H1 (cell line): ENCODE results near the gene SFT2D1. TPM values are rescaled to one million over a fixed set of nuclear protein-coding genes. Genes with fewer than 3 reads are reported as not detected.

Experiments
- CTCF ChIA-PET: fragments of 300-600 bp; sonication (Branson Sonifier 250); formaldehyde crosslinking; loops from one replicate; lab custom pipeline; 2021; ENCODE audit not compliant: partially characterized antibody; lab: Charles Lee
- POLR2A ChIA-PET: fragments of 300-600 bp; sonication (Branson Sonifier 250); formaldehyde crosslinking; loops from one replicate; lab custom pipeline; 2021; ENCODE audit warnings: inconsistent platforms; ENCODE audit not compliant: partially characterized antibody; lab: Charles Lee
- DNase-seq, 2 experiments: peaks; one replicate each; pipeline versions ENCODE4 v3.0.0 to v3.0.0-alpha.2; 2010 to 2022; ENCODE audit warnings: low spot score in 2 of 2, low read depth in 1 of 2, mixed read lengths in 1 of 2
- FAIRE-seq: peaks from 2 replicates; lab custom pipeline; 2011; peaks lifted over from hg19 to GRCh38; lab: Jason Lieb, UNC
- H2AFZ ChIP-seq: 2 replicates; pipeline ENCODE4 v1.8.1; 2012; ENCODE audit warnings: low read length, inconsistent platforms
- H2AK5ac ChIP-seq: 2 replicates; pipeline ENCODE4 v1.6.1; 2013; ENCODE audit warnings: low read depth, low read length
- H2BK120ac ChIP-seq: replicated peaks from 2 replicates; pipeline ENCODE3; 2013; ENCODE audit warnings: low read depth, low read length, inconsistent platforms
- H2BK12ac ChIP-seq: 2 replicates; pipeline ENCODE4 v1.6.1; 2013; ENCODE audit warnings: low read depth, low read length
- H2BK15ac ChIP-seq: 2 replicates; pipeline ENCODE4 v1.6.1; 2013; ENCODE audit warnings: low read length
- H2BK20ac ChIP-seq: 2 replicates; pipeline ENCODE4 v1.6.1; 2013; ENCODE audit warnings: low read length
- H2BK5ac ChIP-seq: 2 replicates; pipeline ENCODE4 v1.6.1; 2013; ENCODE audit warnings: low read depth, low read length
- H3K14ac ChIP-seq: 2 replicates; pipeline ENCODE4 v1.6.1; 2013; ENCODE audit warnings: inconsistent platforms; ENCODE audit not compliant: insufficient read length
- H3K18ac ChIP-seq: 2 replicates; pipeline ENCODE4 v1.6.1; 2013; ENCODE audit warnings: low read length; ENCODE audit errors: extremely low read depth
- H3K23ac ChIP-seq: 2 replicates; pipeline ENCODE4 v1.6.1; 2013; ENCODE audit warnings: inconsistent platforms; ENCODE audit not compliant: insufficient read length
- H3K23me2 ChIP-seq: 2 replicates; pipeline ENCODE4 v1.6.1; 2013; ENCODE audit warnings: low read depth, low read length
- H3K27ac ChIP-seq: 2 replicates; pipeline ENCODE4 v1.6.1; 2011; ENCODE audit warnings: low read depth, low read length, inconsistent platforms
- H3K27me3 ChIP-seq, 4 experiments: replicated peaks in 1 of 4; 1 replicate in 1 of 4; 2 replicates in 3 of 4; pipeline versions ENCODE4 v1.6.1 to v1.8.1; 2011 to 2013; ENCODE audit warnings: low read length in 3 of 4, mild to moderate bottlenecking in 3 of 4, inconsistent platforms in 2 of 4, mixed read lengths in 2 of 4, moderate library complexity in 1 of 4; ENCODE audit not compliant: control insufficient read depth in 3 of 4, insufficient read depth in 3 of 4; ENCODE audit errors: extremely low read depth in 1 of 4
- H3K36me3 ChIP-seq, 4 experiments: 2 replicates each; pipeline versions ENCODE4 v1.6.1 to v1.8.1; 2011 to 2013; ENCODE audit warnings: mild to moderate bottlenecking in 4 of 4, low read length in 3 of 4, moderate library complexity in 2 of 4, control low read depth in 1 of 4, inconsistent platforms in 1 of 4; ENCODE audit not compliant: insufficient read depth in 4 of 4, control insufficient read depth in 2 of 4
- H3K4ac ChIP-seq: replicated peaks from 2 replicates; pipeline ENCODE3; 2013; ENCODE audit warnings: low read length, low read depth, mixed read lengths, inconsistent platforms; ENCODE audit not compliant: insufficient read length
- H3K4me1 ChIP-seq, 4 experiments: replicated peaks in 1 of 4; 1 replicate in 1 of 4; 2 replicates in 3 of 4; pipeline versions ENCODE4 v1.6.1 to v1.8.1; 2011 to 2013; ENCODE audit warnings: low read length in 3 of 4, inconsistent platforms in 2 of 4, mixed read lengths in 1 of 4; ENCODE audit not compliant: insufficient read depth in 4 of 4, control insufficient read depth in 3 of 4
- H3K4me2 ChIP-seq, 2 experiments: 2 replicates each; pipeline versions ENCODE4 v1.6.1 to v1.8.1; 2011 to 2013; ENCODE audit warnings: low read depth in 2 of 2, low read length in 2 of 2, control low read depth in 1 of 2, inconsistent platforms in 1 of 2, mild to moderate bottlenecking in 1 of 2; ENCODE audit not compliant: insufficient read depth in 1 of 2
- H3K4me3 ChIP-seq, 4 experiments: fragments of 200-600, 300-600 bp in 1 of 4; sonication (generic), shearing (Covaris generic), sonication (Bioruptor Twin) in 1 of 4; 2 replicates each; pipeline versions ENCODE4 v1.5.1 to v1.8.1; 2011 to 2016; ENCODE audit warnings: low read length in 4 of 4, low read depth in 3 of 4, control low read depth in 2 of 4, inconsistent platforms in 2 of 4, mild to moderate bottlenecking in 2 of 4, mixed read lengths in 1 of 4, moderate library complexity in 1 of 4; ENCODE audit not compliant: insufficient read depth in 2 of 4; ENCODE audit errors: extremely low read depth in 1 of 4
- H3K56ac ChIP-seq: replicated peaks from 2 replicates; pipeline ENCODE3; 2013; ENCODE audit warnings: low read depth, mild to moderate bottlenecking, mixed read lengths, low read length, inconsistent platforms; ENCODE audit not compliant: insufficient read length
- H3K79me1 ChIP-seq: 2 replicates; pipeline ENCODE4 v1.6.1; 2013; ENCODE audit warnings: low read depth, low read length, control low read depth
- H3K79me2 ChIP-seq, 2 experiments: 2 replicates each; pipeline versions ENCODE4 v1.6.1 to v1.8.1; 2012 to 2013; ENCODE audit warnings: low read length in 2 of 2, mild to moderate bottlenecking in 2 of 2, inconsistent platforms in 1 of 2; ENCODE audit not compliant: insufficient read depth in 2 of 2, control insufficient read depth in 1 of 2
- H3K9ac ChIP-seq, 4 experiments: replicated peaks in 1 of 4; 1 replicate in 1 of 4; 2 replicates in 3 of 4; pipeline versions ENCODE4 v1.6.1 to v1.8.1; 2011 to 2013; ENCODE audit warnings: low read depth in 3 of 4, low read length in 3 of 4, control low read depth in 2 of 4, mild to moderate bottlenecking in 2 of 4, moderate library complexity in 2 of 4, inconsistent platforms in 1 of 4; ENCODE audit errors: extremely low read depth in 1 of 4
- H3K9me3 ChIP-seq, 2 experiments: 2 replicates each; pipeline versions ENCODE4 v1.6.1 to v1.8.1; 2012 to 2013; ENCODE audit warnings: mild to moderate bottlenecking in 2 of 2, moderate library complexity in 2 of 2, control low read depth in 1 of 2, inconsistent platforms in 1 of 2, low read depth in 1 of 2, low read length in 1 of 2, mixed read lengths in 1 of 2; ENCODE audit not compliant: insufficient read depth in 2 of 2
- H4K20me1 ChIP-seq, 2 experiments: replicated peaks in 1 of 2; 2 replicates each; pipeline versions ENCODE3 to v1.8.1; 2011 to 2013; ENCODE audit warnings: inconsistent platforms in 2 of 2, low read length in 2 of 2, mild to moderate bottlenecking in 1 of 2; ENCODE audit not compliant: insufficient read depth in 2 of 2, control insufficient read depth in 1 of 2
- H4K5ac ChIP-seq: 2 replicates; pipeline ENCODE4 v1.6.1; 2013; ENCODE audit warnings: low read length, low read depth, mixed read lengths, inconsistent platforms; ENCODE audit not compliant: insufficient read length
- H4K8ac ChIP-seq: 2 replicates; pipeline ENCODE4 v1.8.0; 2013; ENCODE audit warnings: mild to moderate bottlenecking, moderate library complexity, low read length, inconsistent platforms; ENCODE audit not compliant: insufficient read depth; ENCODE audit errors: extremely low read depth
- H4K91ac ChIP-seq: replicated peaks from 2 replicates; pipeline ENCODE3; 2013; ENCODE audit warnings: low read length, mixed read lengths, inconsistent platforms; ENCODE audit not compliant: insufficient read length
- ASH2L ChIP-seq: fragments of 200-600, 300-600 bp; sonication (generic); IDR thresholded peaks from one replicate; pipeline ENCODE4 v1.7.1; 2017; ENCODE audit warnings: low read length
- BRCA1 ChIP-seq: IDR thresholded peaks from 2 replicates; pipeline ENCODE4 v1.6.1; 2012; ENCODE audit warnings: low read depth, low read length, improper control_type of control experiment
- CTBP2 ChIP-seq: IDR thresholded peaks from 2 replicates; pipeline ENCODE4 v1.7.0; 2011; ENCODE audit warnings: borderline replicate concordance, mild to moderate bottlenecking, moderate library complexity, mixed read lengths, low read length; ENCODE audit not compliant: insufficient read depth, insufficient read length
- TCF12 ChIP-seq: IDR thresholded peaks from 2 replicates; pipeline ENCODE4 v1.6.1; 2011; ENCODE audit warnings: low read depth, mild to moderate bottlenecking, low read length
- WGBS, 2 experiments: shearing (Covaris generic) in 1 of 2; methylation state at CpG; one replicate each; pipeline versions ENCODE4 v1.1.6 to v1.1.7; 2013 to 2015; ENCODE audit warnings: low lambda C conversion rate in 2 of 2, mixed read lengths in 2 of 2, inconsistent platforms in 1 of 2, low coverage in 1 of 2, missing lambda C conversion rate in 1 of 2; ENCODE audit not compliant: insufficient replicate concordance in 2 of 2, insufficient coverage in 1 of 2, insufficient read length in 1 of 2; ENCODE audit errors: extremely low coverage in 1 of 2, missing lambda C conversion rate in 1 of 2; 5-methylcytosine and 5-hydroxymethylcytosine counted together
- polyA plus RNA-seq, 7 experiments: library from polyadenylated mRNA; depleted of rRNA in 3 of 7; stranded (reverse) in 5 of 7; unstranded in 2 of 7; fragments of >200 nt in 5 of 7; fragments of 200-250 nt in 2 of 7; gene quantifications; 1 replicate in 5 of 7; 2 replicates in 1 of 7; 4 replicates in 1 of 7; pipeline versions ENCODE4 v1.2.1 to v1.2.3, GENCODE V29; 2011 to 2013; ENCODE audit warnings: missing spikeins in 2 of 7, mixed read lengths in 2 of 7
- total RNA-seq: library from RNA; stranded (reverse); fragmentation: NEBNext Ultra II Directional; extraction: Animal tissue kit (Norgen Biotek cat#: 25700); gene quantifications from 2 replicates; pipeline ENCODE4 v1.2.1, GENCODE V29; 2021

SFT2D1 gene
- total and polyA plus RNA-seq, 2 of the 8 experiments (the other 6 are each of a cell fraction or from before 2014, with no cell fraction given): 52.3 to 76.1 TPM

DNA sequence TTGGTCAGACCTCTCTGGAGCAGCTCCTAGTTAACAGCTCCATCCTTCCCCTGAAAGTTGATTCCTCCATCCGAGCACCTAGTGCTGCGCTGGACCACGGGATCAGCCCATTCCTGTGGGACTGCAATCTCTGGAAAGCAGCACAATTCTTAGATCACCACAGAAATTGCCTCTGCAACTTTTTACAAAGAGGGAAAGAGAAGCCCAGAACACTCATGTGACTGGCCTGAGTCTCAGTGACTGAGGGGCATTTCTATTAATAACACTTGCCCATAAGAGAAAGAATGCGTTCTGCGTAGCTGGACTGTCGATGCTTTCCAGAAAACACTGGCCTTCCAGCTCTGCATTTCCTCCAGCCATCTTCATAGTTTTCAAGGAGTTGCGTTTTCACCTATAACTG, 22.1 kb upstream of the SFT2D1 start:
- 0 out of 2 replicates have a peak overlapping the region, but pooled peaks have one; percentile 71 for H2AK5ac ChIP-seq
- H3K79me1 ChIP-seq: no peaks in the 10 kb centered on the region
- WGBS, 2 experiments: 78% methylated on average over 7 of the region's 7 CpGs; no CpG with 5 or more reads in 1 of the 2 experiments
- no peak overlapping the region for H2BK15ac ChIP-seq
- DNase-seq: no peak
- H3K4me2 ChIP-seq: no peak overlapping the region; a peak in 1 of 4 replicates
- peak overlapping the region; percentile 74; the same call in 1 of the 2 replicates for H2BK20ac ChIP-seq
- H3K14ac ChIP-seq: no peak overlapping the region
- H3K36me3 ChIP-seq: no peaks in the 10 kb centered on the region
- H3K56ac ChIP-seq: no peak overlapping the region
- H2AFZ ChIP-seq: 0 out of 2 replicates have a peak overlapping the region, but pooled peaks have one; percentile 58
- ChIA-PET CTCF (interaction anchor here (0.7 to 3.0 kb wide), 6 partner anchors 9 to 244 kb away, joined by 3 to 8 read pairs (median 4); no protein-coding TSS in a partner anchor), POLR2A (interaction anchor here (1.0 to 2.3 kb wide), 5 partner anchors 8 to 23 kb away, joined by 3 to 7 read pairs (median 3); no protein-coding TSS in a partner anchor)
- FAIRE-seq: no peak
- H3K23ac ChIP-seq: no peak overlapping the region
- H3K4me3 ChIP-seq: peak overlapping the region in 1 of 4 experiments; percentile 45; a peak in 1 of 8 replicates
- peak overlapping the region; percentile 85; the same call in 1 of the 2 replicates for H2BK12ac ChIP-seq
- H3K79me2 ChIP-seq: no peaks in the 10 kb centered on the region
- peak overlapping the region; percentile 92; the same call in 1 of the 2 replicates for H2BK5ac ChIP-seq
- peak overlapping the region; percentile 22 for H4K91ac ChIP-seq
- H2BK120ac ChIP-seq: peak overlapping the region; percentile 75
- H3K4ac ChIP-seq: peak overlapping the region; percentile 24
- H3K27me3 ChIP-seq: no peaks in the 10 kb centered on the region
- H4K20me1 ChIP-seq: no peaks in the 10 kb centered on the region
- peaks cover 2 to 18% (median 13%) of the 10 kb centered on the region in 4 experiments; a peak in 6 of 7 replicates for H3K4me1 ChIP-seq
- no peaks in the 10 kb centered on the region for H3K23me2 ChIP-seq
- peak overlapping the region; percentile 84 for H4K5ac ChIP-seq
- H3K27ac ChIP-seq: peak overlapping the region; percentile 56; the same call in 1 of the 2 replicates
- no peak overlapping the region for H4K8ac ChIP-seq
- no peaks in the 10 kb centered on the region; a peak in 1 of 4 replicates for H3K9me3 ChIP-seq
- peak overlapping the region; percentile 92 for H3K18ac ChIP-seq
- no peak overlapping the region for H3K9ac ChIP-seq
- no peak for TF ChIP-seq TCF12
- TF ChIP-seq CTBP2: no peak
- no peak for TF ChIP-seq BRCA1
- no peak for TF ChIP-seq ASH2L
